IMR-90 (cell line): Measurements from ENCODE around the gene RNF166. TPM values are rescaled to one million over a fixed set of nuclear protein-coding genes. Genes with fewer than 3 reads are reported as not detected.

Source experiments
- ATAC-seq: fragments of 200-7000 bp; cut with Tn5 transposase; 2 replicates; pipeline ENCODE4 v1.9.1; 2020; ENCODE audit warnings: low read depth, mild to moderate bottlenecking, moderate library complexity
- BruUV-seq: library from RNA; stranded (reverse); fragments of 400-500 nt; replicated peaks from 2 replicates; lab custom pipeline; 2021; lab: Mats Ljungman, UMichigan
- CTCF ChIA-PET: fragments of 300-600 bp; formaldehyde crosslinking; extraction: SDS; loops from one replicate; lab custom pipeline; 2021; ENCODE audit warnings: antibody characterized with exemption; lab: Yijun Ruan, JAX
- POLR2A ChIA-PET: fragments of 300-600 bp; sonication (Branson Sonifier 250); formaldehyde crosslinking; loops from one replicate; lab custom pipeline; 2022; ENCODE audit warnings: antibody characterized with exemption; ENCODE audit not compliant: unreplicated experiment; lab: Charles Lee
- DNase-seq: peaks from one replicate; pipeline ENCODE4 v3.0.0; 2013
- H2AFZ ChIP-seq: replicated peaks from 2 replicates; pipeline ENCODE3; 2013; ENCODE audit warnings: low read length, mild to moderate bottlenecking; ENCODE audit not compliant: poor library complexity
- H2AK5ac ChIP-seq: 2 replicates; pipeline ENCODE4 v1.6.1; 2013; ENCODE audit warnings: low read depth, low read length, inconsistent platforms
- H2AK9ac ChIP-seq: replicated peaks from 2 replicates; pipeline ENCODE3; 2013; ENCODE audit warnings: mild to moderate bottlenecking, low read depth, low read length, moderate library complexity; ENCODE audit not compliant: poor library complexity
- H2BK120ac ChIP-seq: 2 replicates; pipeline ENCODE4 v1.6.1; 2013; ENCODE audit warnings: low read depth, low read length, inconsistent platforms
- H2BK15ac ChIP-seq: 3 replicates; pipeline ENCODE4 v1.6.1; 2013; ENCODE audit warnings: low read depth, low read length, inconsistent platforms
- H2BK20ac ChIP-seq: 2 replicates; pipeline ENCODE4 v1.6.1; 2013; ENCODE audit warnings: low read depth, mild to moderate bottlenecking, inconsistent platforms, low read length, moderate library complexity
- H2BK5ac ChIP-seq: 2 replicates; pipeline ENCODE4 v1.6.1; 2013; ENCODE audit warnings: mild to moderate bottlenecking, low read depth, low read length, inconsistent platforms; ENCODE audit not compliant: poor library complexity, severe bottlenecking
- H3K14ac ChIP-seq: replicated peaks from 2 replicates; pipeline ENCODE4 v1.6.1; 2013; ENCODE audit warnings: low read depth, low read length, inconsistent platforms
- H3K18ac ChIP-seq: 2 replicates; pipeline ENCODE4 v1.6.1; 2013; ENCODE audit warnings: low read depth, low read length, control low read depth
- H3K23ac ChIP-seq: 2 replicates; pipeline ENCODE4 v1.6.1; 2013; ENCODE audit warnings: low read depth, low read length, inconsistent platforms
- H3K27ac ChIP-seq: 2 replicates; pipeline ENCODE4 v1.5.1; 2013; ENCODE audit warnings: mild to moderate bottlenecking, control low read depth, low read length; ENCODE audit not compliant: insufficient read depth
- H3K27me3 ChIP-seq: 2 replicates; pipeline ENCODE4 v1.6.1; 2013; ENCODE audit warnings: low read length; ENCODE audit not compliant: control insufficient read depth, insufficient read depth
- H3K36me3 ChIP-seq: 2 replicates; pipeline ENCODE4 v1.6.1; 2013; ENCODE audit warnings: low read length, mixed read lengths; ENCODE audit not compliant: control insufficient read depth, insufficient read depth
- H3K4ac ChIP-seq: 2 replicates; pipeline ENCODE4 v1.6.1; 2013; ENCODE audit warnings: low read depth, low read length, inconsistent platforms
- H3K4me1 ChIP-seq: 2 replicates; pipeline ENCODE4 v1.6.1; 2013; ENCODE audit warnings: low read length, mixed read lengths; ENCODE audit not compliant: control insufficient read depth, insufficient read depth
- H3K4me2 ChIP-seq: 2 replicates; pipeline ENCODE4 v1.6.1; 2013; ENCODE audit warnings: low read depth, mild to moderate bottlenecking, control low read depth, low read length, moderate library complexity
- H3K4me3 ChIP-seq: 2 replicates; pipeline ENCODE4 v1.5.1; 2013; ENCODE audit warnings: low read depth, mild to moderate bottlenecking, control low read depth, low read length, moderate library complexity; ENCODE audit not compliant: insufficient read depth
- H3K56ac ChIP-seq: 2 replicates; pipeline ENCODE4 v1.6.1; 2013; ENCODE audit warnings: low read length, inconsistent platforms; ENCODE audit not compliant: insufficient read depth; ENCODE audit errors: extremely low read depth
- H3K79me1 ChIP-seq, 2 experiments: 2 replicates each; pipeline ENCODE4 v1.6.1; 2013; ENCODE audit warnings: low read length in 2 of 2, inconsistent platforms in 1 of 2, low read depth in 1 of 2
- H3K9ac ChIP-seq: 2 replicates; pipeline ENCODE4 v1.6.1; 2013; ENCODE audit warnings: low read depth, low read length, control low read depth
- H3K9me1 ChIP-seq: 2 replicates; pipeline ENCODE4 v1.6.1; 2013; ENCODE audit warnings: low read length, inconsistent platforms; ENCODE audit not compliant: insufficient read depth
- H3K9me3 ChIP-seq: 2 replicates; pipeline ENCODE4 v1.6.1; 2013; ENCODE audit warnings: low read length; ENCODE audit not compliant: control insufficient read depth, insufficient read depth
- H4K20me1 ChIP-seq: 2 replicates; pipeline ENCODE4 v1.6.1; 2013; ENCODE audit warnings: low read length, inconsistent platforms; ENCODE audit not compliant: insufficient read depth
- H4K5ac ChIP-seq: 2 replicates; pipeline ENCODE4 v1.6.1; 2013; ENCODE audit warnings: mild to moderate bottlenecking, low read depth, low read length, control low read depth
- H4K8ac ChIP-seq, 2 experiments: 2 replicates each; pipeline ENCODE4 v1.6.1; 2013; ENCODE audit warnings: low read depth in 2 of 2, low read length in 2 of 2, control low read depth in 1 of 2, inconsistent platforms in 1 of 2
- H4K91ac ChIP-seq: 2 replicates; pipeline ENCODE4 v1.6.1; 2013; ENCODE audit warnings: low read depth, low read length, inconsistent platforms; ENCODE audit not compliant: insufficient read depth
- CEBPB ChIP-seq: IDR thresholded peaks from 2 replicates; pipeline ENCODE4 v1.6.1; 2012; ENCODE audit warnings: low read depth, low read length, improper control_type of control experiment
- CHD1 ChIP-seq: IDR thresholded peaks from 2 replicates; pipeline ENCODE4 v1.6.1; 2012; ENCODE audit warnings: low read depth, low read length, improper control_type of control experiment
- CTCF ChIP-seq: conservative IDR thresholded peaks from 2 replicates; pipeline ENCODE4 v1.5.1; 2012; ENCODE audit warnings: mild to moderate bottlenecking, low read depth, low read length, improper control_type of control experiment
- ELK1 ChIP-seq: fragments of 150-350 bp; IDR thresholded peaks from 2 replicates; pipeline ENCODE4 v1.6.1; 2016; ENCODE audit warnings: low read depth, mild to moderate bottlenecking, low read length, moderate library complexity, borderline replicate concordance
- MXI1 ChIP-seq: IDR thresholded peaks from 2 replicates; pipeline ENCODE4 v1.6.1; 2012; ENCODE audit warnings: low read depth, mild to moderate bottlenecking, low read length, moderate library complexity, borderline replicate concordance
- RAD21 ChIP-seq: IDR thresholded peaks from 2 replicates; pipeline ENCODE4 v1.6.1; 2012; ENCODE audit warnings: low read length, improper control_type of control experiment
- RCOR1 ChIP-seq: IDR thresholded peaks from 2 replicates; pipeline ENCODE4 v1.6.1; 2012; ENCODE audit warnings: mild to moderate bottlenecking, low read length, improper control_type of control experiment; ENCODE audit not compliant: insufficient replicate concordance
- RFX5 ChIP-seq: IDR thresholded peaks from 2 replicates; pipeline ENCODE4 v1.8.0; 2012; ENCODE audit warnings: low read depth, mild to moderate bottlenecking, low read length, moderate library complexity
- SMC3 ChIP-seq: fragments of 150-350 bp; IDR thresholded peaks from 2 replicates; pipeline ENCODE4 v1.6.1; 2016; ENCODE audit warnings: low read depth, mild to moderate bottlenecking, antibody characterized with exemption, low read length, moderate library complexity
- USF2 ChIP-seq: fragments of 150-350 bp; IDR thresholded peaks from 2 replicates; pipeline ENCODE4 v1.6.1; 2017; ENCODE audit warnings: mild to moderate bottlenecking, antibody characterized with exemption, low read length, low read depth
- WGBS, 2 experiments: methylation state at CpG; one replicate each; pipeline versions ENCODE4 v1.1.5 to v1.1.7; 2013; ENCODE audit warnings: missing lambda C conversion rate in 2 of 2; ENCODE audit not compliant: insufficient read length in 1 of 2; ENCODE audit errors: extremely low coverage in 2 of 2; 5-methylcytosine and 5-hydroxymethylcytosine counted together
- dilution Hi-C: fragments of 300-500 bp; cut with HindIII; formaldehyde crosslinking; loops from one replicate; pipeline ENCODE4 v1.14.3; 2018; ENCODE audit warnings: low sequenced_read_pairs; ENCODE audit not compliant: unreplicated experiment
- in situ Hi-C: fragments of 300-500 bp; cut with MboI; formaldehyde crosslinking; loops from 3 replicates; pipeline ENCODE4 v1.14.3; 2019; ENCODE audit warnings: low sequenced_read_pairs, inconsistent platforms, mixed read lengths
- intact Hi-C: fragments of 100-400 bp; cut with micrococcal nuclease; formaldehyde crosslinking; loops from 2 replicates; pipeline ENCODE4 v1.10.0; 2022
- polyA plus RNA-seq, 3 experiments: library from polyadenylated mRNA; depleted of rRNA; stranded (reverse); fragments of >200 nt; gene quantifications; 2 replicates each; pipeline ENCODE4 v1.2.3, GENCODE V29; 2012; ENCODE audit warnings: low replicate concordance in 1 of 3
- total RNA-seq: library from RNA; depleted of rRNA; stranded (reverse); fragments of >200 nt; gene quantifications from 2 replicates; pipeline ENCODE4 v1.2.3, GENCODE V29; 2012

The RNF166 gene
- total and polyA plus RNA-seq, 2 of the 4 experiments (the other 2 are of a cell fraction), result 8.1 to 17.4 TPM

GRCh38 chr16:88665570-88665969 is 40.6 kb downstream of the RNF166 start:
- intact Hi-C loops, result no loop called here

More at GRCh38 chr16:88665570-88665969, 40.6 kb downstream of the RNF166 start:
- no peaks in the 10 kb centered on the region for H3K27me3 ChIP-seq
- H2AK5ac ChIP-seq, result no peak overlapping the region
- no peak overlapping the region for H2BK5ac ChIP-seq
- no peak overlapping the region for H2BK15ac ChIP-seq
- no peak overlapping the region for H2AFZ ChIP-seq
- H3K14ac ChIP-seq, result no peak overlapping the region
- DNase-seq (no peak), ATAC-seq (no peak)
- H3K79me1 ChIP-seq, result peaks cover 16 to 22% of the 10 kb centered on the region in 2 experiments
- peaks cover 2% of the 10 kb centered on the region; the same call in 1 of the 2 replicates for H3K36me3 ChIP-seq
- no peak overlapping the region for H3K23ac ChIP-seq
- H3K18ac ChIP-seq, result no peak overlapping the region
- 100% methylated on average over 1 of the region's 3 CpGs; no CpG with 5 or more reads in 1 of the 2 experiments for WGBS, 2 experiments
- H3K4me2 ChIP-seq, result no peak overlapping the region
- TF ChIP-seq CEBPB, result no peak
- TF ChIP-seq RCOR1, result no peak
- TF ChIP-seq CHD1, result no peak
- no peak for TF ChIP-seq RFX5
- no peak for TF ChIP-seq USF2
- no peak for TF ChIP-seq SMC3
- TF ChIP-seq MXI1, result no peak
- TF ChIP-seq CTCF, result no peak
- no peak for TF ChIP-seq ELK1
- no peak for TF ChIP-seq RAD21
- no peak overlapping the region for H2BK120ac ChIP-seq
- H3K9me1 ChIP-seq, result no peaks in the 10 kb centered on the region
- H4K8ac ChIP-seq, result no peak overlapping the region
- H4K5ac ChIP-seq, result no peak overlapping the region
- dilution Hi-C loops, result no loop called here
- no TSS peak for BruUV-seq
- no peaks in the 10 kb centered on the region for H4K20me1 ChIP-seq
- in situ Hi-C loops, result no loop called here
- no peak overlapping the region for H4K91ac ChIP-seq
- no peak overlapping the region for H3K4me3 ChIP-seq
- ChIA-PET CTCF (no interaction called here), POLR2A (no interaction called here)
- no peak overlapping the region for H3K27ac ChIP-seq
- no peak overlapping the region for H2AK9ac ChIP-seq
- no peak overlapping the region for H3K9ac ChIP-seq
- no peaks in the 10 kb centered on the region for H3K9me3 ChIP-seq
- H3K4me1 ChIP-seq, result no peaks in the 10 kb centered on the region
- no peak overlapping the region for H2BK20ac ChIP-seq
- no peak overlapping the region for H3K56ac ChIP-seq
- no peak overlapping the region for H3K4ac ChIP-seq
